ENCODE data around the gene PPP6C.
"Not testable (repeated sequence)": the region's sequence is repeated elsewhere in the genome, so short reads cannot be mapped to it uniquely, and the experiment has no call there.

PPP6C gene

DNA sequence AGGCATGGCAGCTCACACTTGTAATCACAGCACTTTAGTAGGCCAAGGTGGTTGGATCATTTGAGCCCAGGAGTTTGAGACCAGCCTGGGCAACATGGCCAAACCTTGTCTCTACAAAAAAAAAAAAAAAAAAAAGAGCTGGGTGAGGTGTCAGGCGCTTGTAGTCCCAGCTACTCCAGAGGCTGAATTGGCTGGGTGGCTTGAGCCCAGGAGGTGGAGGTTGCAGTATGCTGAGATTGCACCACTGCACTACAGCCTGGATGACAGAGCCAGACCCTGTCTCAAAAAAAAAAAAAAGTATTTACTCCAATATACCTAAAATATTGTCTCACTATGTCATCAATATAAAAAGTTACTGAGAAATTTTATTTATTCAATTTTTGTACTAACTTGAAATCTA is 49.0 kb downstream of the PPP6C start:
- DNase-seq, result no peak

DNA sequence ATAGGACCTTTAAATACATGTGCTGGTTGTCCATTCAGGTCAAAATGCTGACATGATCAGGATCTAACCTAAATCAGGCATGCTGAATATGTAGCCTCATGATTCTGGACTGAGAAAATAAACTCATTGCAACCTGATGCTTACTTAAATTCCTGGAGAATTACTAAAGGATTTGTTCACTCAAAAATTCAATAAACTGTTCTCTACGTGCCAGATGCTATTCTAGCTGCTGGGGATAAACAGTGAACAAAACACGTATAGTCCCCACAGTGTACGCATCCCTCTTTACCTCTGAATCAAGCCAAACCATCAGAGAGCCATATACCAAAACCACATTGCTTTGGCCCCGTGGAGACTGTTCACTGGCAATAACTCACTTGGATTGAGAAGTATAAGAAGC is 52.4 kb downstream of the PPP6C start:
- DNase-seq, result no peak

DNA sequence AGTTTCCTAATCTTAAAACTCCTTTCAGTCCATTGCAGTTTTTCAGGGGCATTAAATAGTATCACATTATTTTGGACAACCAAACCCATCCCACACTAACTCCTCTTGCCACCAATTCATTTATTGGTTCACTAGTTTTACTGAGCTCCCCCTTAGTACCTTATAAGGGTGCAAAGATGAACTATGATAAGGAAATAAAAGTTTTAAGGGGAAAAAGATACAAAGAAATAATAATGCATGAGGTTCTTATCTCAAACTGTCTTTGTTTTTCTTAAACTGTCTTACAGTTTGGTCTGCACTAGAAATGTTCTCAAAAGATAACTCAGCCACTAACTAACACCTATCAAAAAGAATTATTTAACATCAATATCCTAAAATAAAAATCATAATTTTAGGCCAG is 54.6 kb downstream of the PPP6C start:
- no peak for DNase-seq

DNA sequence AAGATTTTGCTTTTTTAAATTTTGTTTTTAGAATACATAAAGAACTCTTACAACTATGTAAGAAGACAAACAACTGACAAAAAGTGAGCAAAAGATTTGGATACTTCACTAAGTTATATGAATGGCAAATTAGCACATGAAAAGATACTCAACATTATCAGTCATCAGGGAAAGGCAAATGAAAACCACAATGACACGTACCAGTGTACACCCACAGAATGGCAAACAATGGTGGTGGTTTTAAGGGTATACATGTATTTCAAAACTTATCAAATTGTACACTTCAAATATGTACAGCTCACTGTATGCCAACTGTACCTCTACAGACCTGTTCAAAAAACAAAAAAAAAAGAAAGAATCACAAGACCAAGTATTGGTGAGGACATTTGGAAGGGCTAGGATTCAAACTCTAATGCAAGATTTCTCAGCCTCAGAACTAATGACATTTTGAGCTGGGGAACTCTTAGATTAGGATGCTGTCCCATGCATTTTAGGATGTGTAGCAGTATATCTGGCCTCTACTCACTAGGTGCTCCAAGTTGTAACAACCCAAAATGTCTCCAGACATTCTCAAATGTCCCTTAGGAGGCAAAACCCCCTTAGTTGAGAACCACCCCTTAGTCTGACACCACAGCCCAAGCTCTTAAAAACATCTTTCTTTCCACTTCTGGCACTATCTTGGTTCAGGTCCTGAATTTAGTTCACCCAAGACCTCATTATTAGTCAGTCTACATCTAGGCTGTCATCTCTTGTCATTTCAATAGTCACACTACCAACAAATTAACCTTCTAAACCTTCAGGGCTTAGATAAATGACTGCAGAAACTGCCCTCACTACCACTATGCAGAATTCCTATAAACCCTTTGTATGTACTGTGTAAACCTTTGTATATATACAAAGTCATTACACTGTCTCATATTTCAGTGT is 55.9 kb downstream of the PPP6C start:
- no peak for DNase-seq

DNA sequence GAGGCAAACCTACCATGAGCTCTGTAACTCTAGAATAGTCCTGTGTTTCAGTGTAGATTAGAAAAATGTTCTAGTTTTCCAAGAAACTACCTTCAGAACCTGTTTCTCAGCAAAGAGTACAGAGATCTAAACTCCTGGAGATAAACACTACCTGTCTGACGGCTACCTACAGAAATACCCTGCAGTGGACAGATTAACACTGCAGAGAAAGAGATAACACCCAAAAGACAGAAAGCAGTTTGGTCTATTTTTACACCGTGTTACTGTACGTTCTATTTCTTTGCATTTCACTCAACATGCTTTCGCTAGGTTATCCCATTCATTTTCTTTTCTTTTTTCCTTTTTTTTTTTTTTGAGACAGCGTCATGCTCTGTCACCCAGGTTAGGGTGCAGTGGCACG is 57.8 kb downstream of the PPP6C start:
- DNase-seq, result no peak

DNA sequence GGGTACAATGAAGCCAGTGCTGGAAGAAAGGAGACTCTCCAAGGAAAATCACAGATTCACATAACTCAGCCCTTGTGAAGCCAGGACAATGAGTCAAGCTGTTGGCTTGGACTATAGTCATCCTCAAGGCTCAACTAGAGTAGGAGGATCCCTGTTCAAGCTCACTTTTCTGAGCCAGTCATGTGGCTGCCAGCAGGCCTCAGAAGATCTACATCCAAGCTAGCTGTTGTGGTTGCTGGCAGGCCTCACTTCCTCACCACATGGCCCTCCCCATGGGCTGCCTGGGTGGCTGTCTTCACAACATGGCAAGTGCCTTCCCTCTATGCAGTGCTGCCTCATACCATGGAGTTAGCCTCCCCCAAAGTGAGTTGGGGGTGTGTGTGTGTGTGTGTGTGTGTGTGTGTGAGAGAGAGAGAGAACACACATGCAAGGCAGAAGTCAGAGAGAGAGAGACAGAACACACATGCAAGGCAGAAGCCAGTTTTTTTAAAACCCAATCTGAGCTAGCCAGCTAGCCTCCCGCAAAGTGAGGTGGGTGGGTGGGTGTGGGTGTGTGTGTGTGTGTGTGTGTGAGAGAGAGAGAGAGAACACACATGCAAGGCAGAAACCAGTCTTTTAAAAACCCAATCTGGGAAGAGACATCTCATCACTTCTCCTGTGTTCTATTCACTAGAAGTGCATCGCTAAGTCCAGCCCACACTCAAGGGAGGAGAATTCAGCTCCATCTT is 63.4 kb downstream of the PPP6C start:
- DNase-seq, result no peak

DNA sequence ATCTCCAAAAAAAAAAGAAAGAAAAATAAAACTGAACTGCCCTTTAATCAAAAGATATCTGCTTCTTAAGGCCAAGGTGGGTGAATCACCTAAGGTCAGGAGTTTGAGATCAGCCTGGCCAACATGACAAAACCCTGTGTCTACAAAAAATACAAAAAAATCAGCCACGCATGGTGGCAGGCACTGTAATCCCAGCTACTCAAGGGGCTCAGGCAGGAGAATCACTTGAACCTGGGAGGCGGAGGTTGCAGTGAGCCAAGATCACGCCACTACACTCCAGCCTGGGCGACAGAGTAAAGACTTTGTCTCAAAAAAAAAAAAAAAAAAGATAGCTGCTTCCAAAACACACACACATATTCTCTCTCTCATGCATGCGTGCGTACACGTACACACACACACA is 64.1 kb downstream of the PPP6C start:
- DNase-seq, result no peak

DNA sequence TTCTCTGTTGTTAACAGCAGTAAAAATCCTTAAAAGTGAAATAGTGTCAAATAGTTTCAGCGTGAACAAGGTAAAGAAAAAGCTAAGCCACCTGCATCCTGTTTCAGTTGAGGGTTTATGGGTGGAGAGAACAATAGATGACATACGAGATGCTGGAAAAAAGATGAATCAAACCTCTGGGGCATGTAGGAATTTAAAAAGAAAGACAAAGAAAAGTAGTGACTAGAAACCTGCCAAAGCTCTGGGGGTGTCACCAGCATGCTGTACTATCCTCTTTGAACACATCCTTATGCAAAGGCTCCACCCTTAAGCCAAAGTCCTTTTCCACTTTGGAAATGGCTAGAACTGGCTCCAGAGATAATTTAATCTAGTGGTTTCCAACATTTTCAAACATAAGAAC is 68.5 kb downstream of the PPP6C start:
- no peak for DNase-seq

DNA sequence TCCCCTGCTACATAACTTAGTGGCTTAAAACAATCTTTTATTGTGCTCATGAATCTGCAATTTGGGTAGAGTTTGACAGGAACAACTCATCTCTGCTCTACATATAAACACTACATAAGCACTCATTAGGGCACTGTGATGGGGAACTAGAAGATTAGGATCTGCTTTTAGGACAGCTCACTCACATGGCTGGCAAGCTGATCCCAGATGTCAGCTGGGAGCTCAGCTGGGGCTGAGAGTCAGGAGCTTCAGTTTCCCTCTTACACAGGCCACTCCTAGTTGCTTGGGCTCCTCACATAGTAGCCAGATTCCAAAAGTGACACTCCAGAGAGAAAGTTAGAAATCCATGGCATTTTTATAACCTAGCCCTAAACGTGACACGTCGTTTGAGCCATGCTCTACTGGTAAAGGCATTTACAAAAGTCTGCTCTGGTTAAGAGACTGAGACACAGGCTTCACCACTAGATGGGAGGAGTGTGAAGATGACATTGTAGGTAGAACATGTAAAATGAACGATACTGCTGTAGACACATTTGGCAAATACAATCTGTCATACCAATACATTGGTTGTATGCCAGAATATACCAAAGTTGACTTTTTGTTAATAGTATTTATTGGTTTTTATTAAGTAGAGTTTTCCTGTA is 69.8 kb downstream of the PPP6C start:
- DNase-seq, result no peak

DNA sequence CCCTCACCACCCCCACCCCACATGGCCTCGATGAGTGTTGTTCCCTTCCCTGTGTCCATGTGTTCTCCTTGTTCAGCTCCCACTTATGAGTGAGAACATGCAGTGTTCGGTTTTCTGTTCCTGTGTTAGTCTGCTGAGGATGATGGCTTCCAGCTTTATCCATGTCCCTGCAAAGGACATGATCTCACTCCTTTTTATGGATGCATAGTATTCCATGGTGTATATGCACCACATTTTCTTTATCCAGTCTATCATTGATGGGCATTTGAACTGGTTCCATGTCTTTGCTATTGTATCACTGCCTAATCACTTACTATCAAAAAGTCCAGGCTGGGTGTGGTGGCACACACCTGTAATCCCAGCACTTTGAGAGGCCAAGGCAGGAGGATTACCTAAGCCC is 70.9 kb downstream of the PPP6C start:
- not testable (repeated sequence) for DNase-seq

DNA sequence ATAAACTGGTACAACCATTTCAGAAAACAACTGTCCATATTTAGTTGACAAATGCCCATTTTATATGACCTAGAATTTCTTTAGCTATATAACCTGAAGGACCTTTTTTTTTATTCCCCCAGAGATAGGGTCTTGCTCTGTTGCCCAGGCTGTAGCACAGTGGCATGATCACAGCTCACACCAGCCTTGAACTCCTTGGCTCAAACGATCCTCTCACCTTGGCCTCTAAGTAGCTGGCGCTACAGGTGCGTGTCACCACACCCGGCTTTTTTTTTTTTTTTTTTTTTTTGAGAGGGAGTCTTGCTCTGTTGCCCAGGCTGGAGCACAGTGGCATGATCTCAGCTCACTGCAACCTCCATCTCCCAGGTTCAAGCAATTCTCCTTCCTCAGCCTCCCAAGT is 75.1 kb downstream of the PPP6C start:
- not testable (repeated sequence) for DNase-seq

DNA sequence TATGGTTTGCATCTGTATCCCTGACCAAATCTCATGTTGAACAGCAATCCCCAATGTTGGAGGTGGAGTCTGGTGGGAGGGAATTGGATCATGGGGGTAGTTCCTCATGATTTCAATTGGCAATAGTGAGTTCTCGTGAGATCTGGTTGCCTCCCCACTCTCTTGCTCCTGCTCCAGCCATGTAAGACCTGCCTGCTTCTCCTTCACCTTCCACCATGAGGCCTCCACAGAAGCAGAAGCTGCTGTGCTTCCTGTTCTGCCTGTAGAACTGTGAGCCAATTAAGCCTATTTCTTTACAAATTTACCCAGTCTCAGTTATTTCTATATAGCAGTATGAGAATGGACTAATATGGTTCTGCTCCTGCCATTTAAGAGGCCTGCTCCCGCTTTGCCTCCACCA is 79.1 kb downstream of the PPP6C start:
- DNase-seq, result no peak

DNA sequence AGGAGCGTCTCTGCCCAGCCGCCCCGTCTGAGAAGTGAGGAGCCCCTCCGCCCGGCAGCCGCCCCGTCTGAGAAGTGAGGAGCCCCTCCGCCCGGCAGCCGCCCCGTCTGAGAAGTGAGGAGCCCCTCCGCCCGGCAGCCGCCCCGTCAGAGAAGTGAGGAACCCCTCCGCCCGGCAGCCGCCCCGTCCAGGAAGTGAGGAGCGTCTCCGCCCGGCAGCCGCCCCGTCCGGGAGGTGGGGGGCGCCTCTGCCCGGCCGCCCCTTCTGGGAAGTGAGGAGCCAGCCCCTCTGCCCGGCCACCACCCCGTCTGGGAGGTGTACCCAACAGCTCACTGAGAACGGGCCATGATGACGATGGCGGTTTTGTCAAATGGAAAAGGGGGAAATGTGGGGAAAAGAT is 81.1 kb downstream of the PPP6C start:
- DNase-seq, result not testable (repeated sequence)

DNA sequence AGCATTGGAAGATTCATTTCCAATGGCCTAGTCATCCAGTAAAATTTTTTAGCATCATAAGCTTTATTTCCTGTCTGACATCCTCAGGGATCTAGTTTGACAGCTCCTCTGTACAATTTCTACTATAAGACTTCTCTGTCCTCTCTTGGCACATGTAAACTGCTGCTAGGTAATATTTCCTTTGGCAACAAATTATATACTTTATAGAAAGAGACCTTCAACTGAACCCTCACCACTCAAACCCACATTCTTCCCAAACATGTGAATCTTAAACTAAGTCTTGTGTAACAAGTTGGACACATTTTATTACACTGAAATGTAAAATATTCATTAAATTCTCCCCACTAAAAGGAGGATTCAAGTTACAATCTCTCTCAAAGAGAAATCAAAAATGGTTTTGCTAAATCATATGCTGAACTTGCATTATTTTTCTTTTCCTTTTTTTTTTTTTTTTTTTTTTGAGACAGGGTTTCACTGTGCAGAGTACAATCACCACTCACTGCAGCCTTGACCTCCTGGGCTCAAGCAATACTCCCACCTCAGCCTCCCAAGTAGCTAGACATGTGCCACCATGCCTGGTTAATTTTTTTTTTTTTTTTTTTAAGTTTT is 83.2 kb downstream of the PPP6C start:
- no peak for DNase-seq

DNA sequence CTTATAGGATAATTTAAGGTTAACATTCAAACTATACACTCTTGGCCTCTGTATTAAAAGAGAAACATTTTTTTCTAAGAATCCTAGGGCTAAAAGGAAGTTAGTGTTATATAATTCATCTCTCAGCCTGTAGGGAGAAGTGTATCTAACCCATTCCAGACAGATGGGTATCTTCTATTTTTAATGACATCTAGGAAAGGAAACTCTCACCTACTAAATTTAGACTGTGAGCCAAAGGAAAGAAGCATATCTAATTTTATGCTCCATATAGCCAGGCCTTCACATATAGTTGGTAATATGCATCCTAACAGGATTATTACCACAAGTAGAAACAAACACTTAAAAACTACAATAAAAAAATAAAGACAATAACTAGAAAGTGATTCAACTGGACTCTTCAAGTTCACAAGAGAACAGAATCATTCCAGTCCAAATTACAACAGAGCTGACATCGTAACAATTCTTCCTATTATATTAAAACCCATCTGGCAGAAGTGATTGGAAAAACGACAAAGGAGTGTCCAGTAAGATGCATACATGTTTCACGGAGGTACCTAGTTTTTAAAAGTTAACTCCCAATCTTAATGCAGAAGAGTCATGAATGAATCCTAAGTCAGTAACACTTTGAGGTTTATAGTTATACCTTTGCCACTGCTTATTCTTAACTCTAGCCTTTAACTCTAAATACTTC is 85.7 kb downstream of the PPP6C start:
- DNase-seq, result no peak

DNA sequence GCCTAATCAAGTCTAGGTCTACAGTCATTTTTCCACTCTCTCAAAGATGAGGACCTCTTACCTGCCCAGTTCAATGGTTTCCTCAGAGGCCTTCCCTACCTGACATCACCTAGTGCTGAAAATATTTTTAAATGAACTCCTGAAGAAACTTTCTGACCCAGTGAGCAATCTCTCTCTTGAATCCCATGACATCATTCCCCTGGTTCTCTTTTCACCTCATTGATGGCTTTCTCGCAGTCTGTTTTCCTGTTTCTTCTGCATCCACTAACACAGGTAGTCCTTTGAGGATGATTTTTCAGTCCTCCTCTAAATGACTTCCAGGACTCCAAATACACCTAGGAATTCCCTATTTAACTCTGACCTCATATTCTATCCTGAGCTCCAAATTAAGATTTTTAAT is 86.6 kb downstream of the PPP6C start:
- DNase-seq, result no peak

DNA sequence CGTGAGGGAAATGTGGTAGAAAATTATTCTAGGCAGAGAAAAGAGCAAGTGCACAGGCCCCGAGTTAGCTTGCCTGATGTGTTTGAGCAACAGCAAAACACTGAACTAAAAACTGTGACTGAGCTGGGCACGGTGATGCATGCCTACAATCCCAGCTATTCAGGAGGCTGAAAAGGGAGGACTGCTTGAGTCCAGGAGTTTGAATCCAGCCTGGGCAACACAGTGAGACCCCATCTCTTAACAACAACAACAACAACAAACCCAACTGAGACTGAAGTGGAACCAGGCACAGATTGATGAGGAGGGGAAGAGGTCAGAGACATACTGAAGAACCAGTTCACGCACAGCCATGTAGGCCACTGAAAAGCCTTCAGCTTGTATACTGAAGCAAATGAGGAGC is 88.8 kb downstream of the PPP6C start:
- no peak for DNase-seq

DNA sequence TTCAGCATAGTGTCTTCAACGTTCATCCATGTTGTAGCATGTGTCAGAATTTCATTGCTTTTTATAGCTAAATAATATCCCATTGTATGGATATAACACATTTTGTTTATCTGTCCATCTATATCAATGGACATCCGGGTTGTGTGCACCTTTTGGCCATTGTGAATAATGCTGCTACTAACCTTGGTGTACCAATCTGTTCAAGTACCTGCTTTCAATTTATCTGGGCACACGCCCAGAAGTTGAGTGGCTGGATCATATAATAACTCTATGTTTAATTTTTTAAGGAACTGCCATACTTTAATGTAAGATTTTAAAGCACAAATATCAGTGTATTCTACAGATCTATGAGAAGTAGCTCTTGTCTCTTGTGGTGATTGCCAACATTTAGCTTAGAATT is 89.8 kb downstream of the PPP6C start:
- no peak for DNase-seq

Measured in COR-L47 (cell line).